NCI-H446 (cell line): ENCODE measurements around the gene LRG1.
A peak's percentile ranks its signal among the peaks of the same experiment; 100 is the strongest.
"Not testable (repeated sequence)": the region's sequence is repeated elsewhere in the genome, so short reads cannot be mapped to it uniquely, and the experiment has no call there.

Source experiments
- DNase-seq, 2 experiments: peaks; one replicate each; lab custom pipeline; 2025; lab: John Stamatoyannopoulos, UW

Gene LRG1

DNA sequence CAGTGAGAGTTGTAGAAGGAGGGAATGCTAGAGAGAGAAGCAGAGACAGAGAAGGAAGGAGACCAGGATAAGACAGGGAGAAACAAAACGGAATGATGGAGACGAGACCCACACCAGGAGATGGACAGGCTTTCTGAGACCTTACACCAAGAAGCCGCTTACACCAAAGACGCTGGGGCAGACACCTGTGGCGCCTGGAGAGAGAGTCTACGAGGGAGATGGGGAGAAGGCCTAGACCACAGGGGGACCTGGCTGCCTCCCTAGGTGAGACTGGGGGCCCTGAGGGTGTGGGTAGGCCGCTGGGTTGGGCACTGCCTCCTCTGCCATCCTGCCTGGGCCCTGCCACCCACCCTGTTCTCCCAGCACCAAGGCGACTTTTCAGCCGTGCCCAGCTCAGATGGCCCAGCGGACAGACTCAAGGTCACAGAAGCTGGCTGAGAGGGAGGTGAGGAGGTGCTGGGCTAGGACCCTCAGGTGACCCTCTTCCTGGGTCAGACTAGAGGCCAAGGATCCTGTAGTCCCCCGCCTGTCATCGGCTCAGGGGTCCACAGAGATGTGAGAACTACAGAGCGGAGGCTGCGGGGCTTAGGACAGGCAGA, 9.8 kb downstream of the LRG1 start:
- DNase-seq, result no peak

GRCh38 chr19:4528843-4529242, 11.0 kb downstream of the LRG1 start:
- no peak for DNase-seq

DNA sequence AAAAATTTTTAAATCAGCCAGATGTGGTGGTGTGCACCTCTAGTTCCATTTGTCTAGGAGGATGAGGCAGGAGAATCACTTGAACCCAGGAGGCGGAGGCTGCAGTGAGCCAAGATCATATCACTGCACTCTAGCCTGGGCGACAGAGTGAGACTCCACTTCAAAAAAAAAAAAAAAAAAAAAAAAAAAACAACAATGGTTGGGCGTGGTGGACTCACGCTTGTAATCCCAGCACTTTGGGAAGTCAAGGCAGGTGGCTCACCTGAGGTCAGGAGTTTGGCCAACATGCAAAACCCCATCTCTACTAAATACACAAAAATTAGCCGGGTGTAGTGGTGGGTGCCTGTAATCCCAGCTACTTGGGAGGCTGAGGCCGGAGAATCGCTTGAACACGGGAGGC, 12.5 kb downstream of the LRG1 start:
- DNase-seq, result not testable (repeated sequence)

DNA sequence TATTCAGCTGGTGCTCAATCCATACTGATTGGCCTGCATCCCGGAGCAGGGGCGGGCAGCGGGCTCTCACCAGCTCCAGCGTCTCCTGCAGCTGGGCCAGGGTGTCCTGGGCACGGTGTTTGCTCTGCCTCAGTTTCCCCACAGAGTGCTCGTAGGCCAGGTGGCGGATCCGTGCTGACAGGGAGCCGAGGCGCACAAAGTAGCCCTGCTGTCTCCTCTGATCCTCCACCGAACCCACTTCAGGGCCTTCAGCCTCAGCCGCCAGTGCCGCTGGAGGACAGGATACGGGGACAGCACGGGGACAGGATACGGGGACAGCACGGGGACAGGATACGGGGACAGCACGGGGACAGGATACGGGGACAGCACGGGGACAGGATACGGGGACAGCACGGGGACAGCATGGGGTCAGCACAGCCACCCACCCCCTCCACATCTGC, 14.3 kb downstream of the LRG1 start:
- DNase-seq, result no peak

GRCh38 chr19:4524808-4525562, 14.9 kb downstream of the LRG1 start:
- DNase-seq, result peak; percentile 17 to 71

GRCh38 chr19:4523306-4524110, 16.3 kb downstream of the LRG1 start:
- no peak for DNase-seq

GRCh38 chr19:4522291-4523002, 17.4 kb downstream of the LRG1 start:
- DNase-seq, result no peak

DNA sequence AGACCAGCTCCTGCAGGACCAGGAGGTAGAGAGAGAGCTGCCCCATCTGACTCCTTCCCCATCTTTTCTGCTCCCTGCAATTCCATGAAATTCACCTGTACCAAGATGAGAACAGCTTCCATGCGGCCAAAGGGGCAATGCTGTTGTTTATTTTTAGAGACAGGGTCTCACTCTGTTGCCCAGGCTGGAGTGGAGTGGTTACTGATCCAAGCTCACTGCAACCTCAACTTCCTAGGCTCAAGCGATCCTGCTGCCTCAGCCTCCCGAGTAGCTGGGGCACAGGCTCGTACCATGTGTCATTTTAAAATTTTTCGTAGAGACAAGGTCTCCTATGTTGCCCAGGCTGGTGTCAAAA, 18.0 kb downstream of the LRG1 start:
- DNase-seq, result no peak

DNA sequence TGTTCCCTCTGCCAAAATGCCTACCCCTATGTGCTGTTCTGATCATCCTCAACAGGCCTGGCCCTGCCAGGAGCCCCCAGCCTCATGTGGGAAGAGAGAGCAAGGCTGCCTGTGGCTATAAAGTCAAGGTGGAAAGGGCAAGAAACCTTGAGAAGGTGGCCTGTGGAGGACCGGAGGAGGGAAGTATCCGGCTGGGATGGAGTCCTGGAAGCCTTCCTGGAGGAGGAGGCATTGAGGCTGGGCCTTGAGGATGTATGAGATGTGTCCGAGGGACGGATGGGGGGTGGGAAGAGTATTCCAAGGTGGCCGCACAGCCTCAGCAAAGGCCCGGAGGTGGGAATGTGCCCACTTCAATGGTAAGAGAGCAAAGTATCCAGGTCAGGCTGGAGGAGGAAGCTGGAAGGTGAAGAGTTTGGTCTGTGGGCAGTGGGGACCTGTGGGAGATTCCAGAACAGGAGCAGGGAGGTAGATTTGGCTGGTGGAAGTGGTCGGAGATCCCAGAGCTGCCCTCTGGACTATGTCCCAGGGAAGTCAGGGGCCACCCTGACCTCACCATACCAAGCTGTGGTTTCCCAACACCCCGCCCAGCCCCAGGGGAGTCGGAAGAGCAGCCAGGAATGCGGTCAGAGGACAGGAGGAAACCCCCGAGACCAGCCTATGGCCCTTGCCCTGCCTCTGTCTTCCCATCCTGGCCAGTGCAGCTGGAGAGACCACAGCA, 18.5 kb downstream of the LRG1 start:
- DNase-seq, result no peak

GRCh38 chr19:4519521-4520277, 20.1 kb downstream of the LRG1 start:
- DNase-seq, result no peak

- DNase-seq, result no peak
These were observed 20.7 kb downstream of the LRG1 start for GRCh38 chr19:4519172-4519496.

DNA sequence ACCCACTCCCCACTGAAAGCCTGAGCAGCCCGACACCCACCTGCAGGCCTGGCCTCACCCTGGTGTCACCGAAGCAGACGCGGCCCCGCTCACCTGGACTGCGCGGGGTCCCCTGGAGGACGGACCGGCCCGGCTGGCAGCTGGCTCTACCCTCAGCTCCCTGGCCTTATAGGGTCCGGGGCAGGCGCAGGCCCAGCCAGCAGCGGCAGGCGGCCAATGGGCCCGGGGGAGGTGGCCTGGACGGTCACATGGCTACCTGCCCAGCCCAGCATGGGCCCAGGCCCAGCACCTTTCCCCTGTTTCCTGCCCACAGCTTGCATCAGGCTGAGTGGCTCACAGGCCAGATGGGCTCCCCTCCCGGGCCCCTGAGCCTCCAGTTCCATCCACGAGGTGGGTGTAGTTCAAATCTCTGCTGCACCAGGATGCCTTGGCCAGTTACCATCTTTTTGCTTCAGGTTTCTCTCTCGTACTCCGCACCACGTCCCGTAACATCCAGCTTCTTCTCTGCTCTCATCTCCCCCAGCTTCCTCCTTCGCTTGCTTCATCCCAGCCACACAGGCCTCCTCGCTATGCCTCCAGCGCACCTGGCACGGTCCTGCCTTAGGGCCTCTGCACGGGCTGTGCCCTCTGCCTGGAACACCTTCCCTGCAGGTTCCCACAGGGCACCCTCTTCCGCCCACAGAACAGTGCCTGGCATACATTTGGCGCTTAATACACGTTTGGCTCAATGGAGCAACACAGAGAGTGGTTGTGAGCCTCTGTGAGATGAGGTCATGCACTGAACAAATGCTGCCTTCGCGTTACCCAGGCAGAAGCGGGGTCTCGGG, 21.3 kb downstream of the LRG1 start, which contains the start of gene PLIN4:
Gene PLIN4 (minus strand): TSS at position 142 of the 827 bp plus-strand sequence. CDS start 214 bp downstream, outside the sequence.
- DNase-seq, result no peak

DNA sequence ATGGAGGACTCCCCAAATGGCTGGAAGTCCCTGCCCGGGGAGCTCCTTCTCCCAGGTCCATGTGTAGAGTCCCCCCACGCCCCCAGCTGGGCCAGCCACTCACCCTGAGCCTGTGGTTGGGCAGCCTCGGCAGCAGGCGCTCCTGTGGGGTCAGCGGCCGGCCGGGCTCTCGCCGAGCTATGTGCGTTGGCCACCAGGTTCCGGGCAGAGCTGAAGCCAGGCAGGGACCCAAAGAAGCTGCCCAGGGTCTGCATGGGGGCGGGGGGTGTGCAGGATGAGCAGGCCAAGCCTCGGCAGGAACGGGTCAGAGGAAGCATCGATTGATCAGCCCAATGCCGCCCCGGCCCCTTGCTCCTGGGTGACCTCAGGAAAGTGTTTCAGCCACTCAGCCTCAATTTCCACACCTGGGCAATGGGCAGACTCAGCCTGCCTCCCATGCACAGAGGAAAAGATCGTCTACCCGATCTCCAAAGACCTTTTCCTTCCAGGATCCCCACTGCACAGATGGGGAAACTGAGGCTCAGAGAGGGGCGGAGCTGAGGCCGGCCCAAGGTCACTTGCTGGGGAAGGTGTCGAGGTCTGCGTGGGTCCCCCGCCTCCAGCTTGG, 22.3 kb downstream of the LRG1 start:
- DNase-seq, result no peak

- DNase-seq, result peak in 1 of 2 experiments; percentile 16
These were observed 22.9 kb downstream of the LRG1 start for GRCh38 chr19:4516939-4517300.

DNA sequence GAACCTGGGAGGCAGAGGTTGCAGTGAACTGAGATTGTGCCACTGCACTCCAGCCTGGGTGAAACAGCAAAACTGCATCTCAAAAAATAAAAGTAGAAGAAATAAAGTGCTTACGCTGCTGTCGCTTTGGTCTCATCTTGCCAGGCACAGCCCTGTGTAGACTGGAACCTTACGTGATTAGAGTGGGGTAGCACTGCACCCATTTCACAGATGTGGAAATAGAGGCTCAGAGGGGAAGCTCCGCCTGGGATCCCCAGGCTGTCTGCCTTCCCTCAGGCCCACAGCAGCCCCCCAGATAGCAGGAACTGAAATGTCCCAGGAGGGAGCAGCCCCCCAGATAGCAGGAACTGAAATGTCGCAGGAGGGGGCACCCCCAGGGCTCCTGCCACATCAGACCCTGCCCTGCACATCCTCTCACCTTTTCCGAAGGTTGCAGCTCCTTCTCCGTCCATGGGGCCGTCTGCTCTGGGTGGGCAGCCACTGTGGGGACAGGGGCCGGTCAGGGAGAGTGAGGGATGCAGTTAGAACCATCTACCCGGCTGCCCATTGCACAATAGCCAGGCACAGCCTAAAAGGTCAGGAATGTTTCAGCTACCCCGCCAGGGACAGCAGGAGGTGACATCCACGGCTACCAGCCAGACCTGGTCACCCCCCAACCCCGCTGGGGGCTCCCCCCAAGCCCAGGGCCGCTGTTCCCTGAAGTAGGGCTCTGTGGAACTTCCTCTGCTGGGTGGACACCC, 23.5 kb downstream of the LRG1 start:
- DNase-seq, result no peak

GRCh38 chr19:4515732-4516131, 24.1 kb downstream of the LRG1 start:
- DNase-seq, result no peak

GRCh38 chr19:4513248-4513647, 26.6 kb downstream of the LRG1 start:
- no peak for DNase-seq

DNA sequence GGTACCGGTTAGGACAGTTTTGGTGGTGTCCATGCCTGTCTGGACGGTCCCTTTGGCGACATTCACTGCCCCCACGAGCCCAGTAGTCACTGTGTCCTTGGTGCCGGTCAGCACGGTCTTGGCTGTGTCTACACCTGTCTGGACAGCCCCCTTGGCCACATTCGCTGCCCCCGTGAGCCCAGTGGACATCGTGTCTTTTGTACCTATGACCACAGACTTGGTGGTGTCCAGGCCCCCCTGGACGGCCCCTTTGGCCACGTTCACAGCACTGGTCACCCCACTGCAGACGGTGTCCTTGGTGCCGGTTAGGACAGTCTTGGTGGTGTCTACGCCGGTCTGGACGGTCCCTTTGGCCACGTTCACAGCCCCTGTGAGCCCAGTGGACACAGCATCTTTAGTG, 27.8 kb downstream of the LRG1 start:
- no peak for DNase-seq
